ENCODE results near the gene NKAIN2. TPM values are rescaled to one million over a fixed set of nuclear protein-coding genes. Genes with fewer than 3 reads are reported as not detected.
"Not testable (repeated sequence)": the region's sequence is repeated elsewhere in the genome, so short reads cannot be mapped to it uniquely, and the experiment has no call there.

Gene NKAIN2
- total RNA-seq, 2 experiments from 2014 or later = not detected

GRCh38 chr6:123972600-123973294 is 169.1 kb downstream of the NKAIN2 start:
- Mint-ChIP-seq H3K9me3 (ENCODE audit: low read depth) (no peaks in the 10 kb centered on the region), H3K27me3 (no peaks in the 10 kb centered on the region), H3K27ac (no peak overlapping the region), H3K36me3 (no peaks in the 10 kb centered on the region), H3K4me1 (no peaks in the 10 kb centered on the region), H3K4me3 (no peak overlapping the region)
- no peak for ATAC-seq
- DNase-seq = no peak
- CTCF ChIA-PET = no interaction called here

GRCh38 chr6:123980311-123980710 is 176.6 kb downstream of the NKAIN2 start:
- CTCF ChIA-PET = no interaction called here
- ATAC-seq = no peak
- H3K9me3 Mint-ChIP-seq (ENCODE audit: low read depth) = peaks cover 2% of the 10 kb centered on the region

DNA sequence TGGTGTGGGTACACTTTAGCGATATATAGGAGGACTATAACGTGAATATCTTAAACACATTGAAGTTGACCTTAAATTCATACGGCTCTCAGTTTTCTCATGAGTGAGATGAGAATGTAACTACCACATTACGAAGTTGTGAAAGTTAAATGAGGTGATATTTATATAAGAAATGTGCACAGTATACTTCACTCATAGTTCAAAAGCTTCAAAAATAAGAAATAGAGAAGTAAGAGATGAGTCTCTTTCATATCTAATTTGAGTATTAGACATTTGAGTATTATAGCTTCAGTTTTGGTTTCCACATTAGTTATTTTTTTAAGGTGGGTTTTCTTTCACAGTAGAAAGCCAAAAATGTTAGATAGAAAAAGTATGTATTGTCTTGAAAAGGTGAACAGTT is 183.3 kb downstream of the NKAIN2 start:
- Mint-ChIP-seq H3K27me3 (no peaks in the 10 kb centered on the region), H3K36me3 (no peaks in the 10 kb centered on the region), H3K4me1 (no peaks in the 10 kb centered on the region), H3K4me3 (no peak overlapping the region), H3K27ac (no peak overlapping the region), H3K9me3 (ENCODE audit: low read depth) (no peaks in the 10 kb centered on the region)
- no peak for DNase-seq
- CTCF ChIA-PET = no interaction called here
- ATAC-seq = no peak

More at GRCh38 chr6:123980311-123980710, 176.6 kb downstream of the NKAIN2 start:
- no peaks in the 10 kb centered on the region for H3K4me1 Mint-ChIP-seq
- H3K27ac Mint-ChIP-seq = no peak overlapping the region
- H3K4me3 Mint-ChIP-seq = no peak overlapping the region
- DNase-seq = no peak
- H3K36me3 Mint-ChIP-seq = no peaks in the 10 kb centered on the region
- no peaks in the 10 kb centered on the region for H3K27me3 Mint-ChIP-seq

- CTCF ChIA-PET, H3K4me3 Mint-ChIP-seq: not testable (repeated sequence)
These were observed 186.3 kb downstream of the NKAIN2 start for GRCh38 chr6:123989918-123990317.

DNA sequence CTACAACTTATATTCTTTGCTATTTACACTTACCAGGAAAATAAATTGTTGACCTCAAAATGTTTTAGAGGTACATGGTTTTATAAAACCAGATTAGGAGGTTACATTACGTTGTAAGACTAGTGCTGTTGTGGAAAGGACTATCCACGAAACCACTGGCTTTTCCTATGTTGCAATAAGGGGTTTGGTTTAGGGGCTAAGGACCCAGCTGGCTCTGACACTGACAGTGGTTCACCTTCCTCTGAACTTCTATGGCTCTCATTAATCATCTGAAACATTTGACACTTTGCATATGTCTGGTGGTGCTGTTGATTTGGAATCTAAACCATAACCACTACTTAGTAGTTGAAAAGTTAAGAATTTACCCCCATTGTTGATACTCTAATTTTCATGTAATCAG is 186.7 kb downstream of the NKAIN2 start:
- Mint-ChIP-seq H3K4me3 (no peak overlapping the region), H3K27me3 (no peaks in the 10 kb centered on the region), H3K36me3 (no peaks in the 10 kb centered on the region)

More at GRCh38 chr6:123989918-123990317, 186.3 kb downstream of the NKAIN2 start:
- H3K27me3 Mint-ChIP-seq; H3K36me3 Mint-ChIP-seq; H3K4me1 Mint-ChIP-seq; H3K9me3 Mint-ChIP-seq (ENCODE audit: low read depth); ATAC-seq; DNase-seq; H3K27ac Mint-ChIP-seq: not testable (repeated sequence)

DNA sequence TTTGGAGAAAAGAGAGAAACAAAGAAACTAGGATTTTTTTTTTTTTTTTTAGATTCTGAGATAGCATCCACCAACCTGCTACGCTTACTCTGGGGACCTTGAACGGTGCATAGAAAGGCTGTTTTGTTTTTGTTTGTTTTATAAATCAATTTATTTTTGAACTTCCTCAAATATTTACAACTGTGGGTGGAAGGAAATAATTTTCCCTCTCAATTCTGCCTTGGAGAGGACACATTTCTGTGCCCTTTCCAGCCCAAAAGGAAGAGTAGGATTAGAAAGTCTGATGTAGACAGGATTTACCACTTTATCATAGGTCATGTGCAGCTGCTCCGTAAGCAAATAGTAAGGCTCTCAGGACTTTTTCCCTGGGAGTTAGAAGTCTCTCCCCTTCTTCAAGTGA is 190.5 kb downstream of the NKAIN2 start:
- H3K27me3 Mint-ChIP-seq = no peaks in the 10 kb centered on the region
- H3K36me3 Mint-ChIP-seq = no peaks in the 10 kb centered on the region
- H3K9me3 Mint-ChIP-seq (ENCODE audit: low read depth) = no peaks in the 10 kb centered on the region
- no peak overlapping the region for H3K4me3 Mint-ChIP-seq
- CTCF ChIA-PET = no interaction called here
- H3K27ac Mint-ChIP-seq = no peak overlapping the region
- H3K4me1 Mint-ChIP-seq = no peaks in the 10 kb centered on the region
- DNase-seq (no peak), ATAC-seq (no peak)

More for the DNA sequence above, 186.7 kb downstream of the NKAIN2 start:
- no peaks in the 10 kb centered on the region for H3K4me1 Mint-ChIP-seq
- H3K27ac Mint-ChIP-seq = no peak overlapping the region
- H3K9me3 Mint-ChIP-seq (ENCODE audit: low read depth) = no peaks in the 10 kb centered on the region
- DNase-seq (no peak), ATAC-seq (no peak)
- CTCF ChIA-PET = no interaction called here

GRCh38 chr6:123994891-123995635 is 191.4 kb downstream of the NKAIN2 start:
- ATAC-seq (no peak), DNase-seq (no peak)
- Mint-ChIP-seq H3K4me1 (no peaks in the 10 kb centered on the region), H3K36me3 (no peaks in the 10 kb centered on the region), H3K4me3 (no peak overlapping the region), H3K9me3 (ENCODE audit: low read depth) (no peaks in the 10 kb centered on the region), H3K27me3 (no peaks in the 10 kb centered on the region), H3K27ac (no peak overlapping the region)
- CTCF ChIA-PET = no interaction called here

GRCh38 chr6:123997223-123997622 is 193.6 kb downstream of the NKAIN2 start:
- DNase-seq = no peak
- Mint-ChIP-seq H3K4me1 (no peaks in the 10 kb centered on the region), H3K9me3 (ENCODE audit: low read depth) (peaks cover under 1% of the 10 kb centered on the region), H3K36me3 (no peaks in the 10 kb centered on the region), H3K4me3 (no peak overlapping the region), H3K27ac (no peak overlapping the region), H3K27me3 (no peaks in the 10 kb centered on the region)
- no peak for ATAC-seq
- CTCF ChIA-PET = no interaction called here

- CTCF ChIA-PET = no interaction called here
- no peak for DNase-seq
- Mint-ChIP-seq H3K27ac (no peak overlapping the region), H3K4me3 (no peak overlapping the region), H3K9me3 (ENCODE audit: low read depth) (peaks cover 3% of the 10 kb centered on the region), H3K36me3 (no peaks in the 10 kb centered on the region), H3K4me1 (no peaks in the 10 kb centered on the region), H3K27me3 (no peaks in the 10 kb centered on the region)
- ATAC-seq = no peak
These were observed 198.9 kb downstream of the NKAIN2 start for GRCh38 chr6:124002377-124003081.

DNA sequence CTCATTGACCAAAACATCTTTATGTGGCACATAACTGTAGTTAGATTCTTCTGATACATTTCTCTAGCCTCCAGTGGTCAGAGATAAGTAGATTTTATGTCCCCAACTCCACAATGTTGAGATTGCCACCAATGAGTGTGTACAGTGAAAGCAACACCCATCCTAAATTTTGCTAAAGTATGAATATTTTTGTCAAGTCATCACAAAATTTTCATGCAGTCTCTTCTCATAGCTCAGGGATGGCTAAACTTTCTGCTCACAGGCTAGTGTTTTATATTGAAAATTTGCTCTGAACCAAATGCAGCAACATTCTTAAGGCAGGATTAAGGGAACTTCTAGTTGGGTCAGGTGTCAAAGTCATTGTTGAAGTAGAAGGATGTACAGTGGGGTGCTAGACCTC is 203.6 kb downstream of the NKAIN2 start:
- H3K9me3 Mint-ChIP-seq (ENCODE audit: low read depth) = peaks cover 4% of the 10 kb centered on the region
- no peak overlapping the region for H3K27ac Mint-ChIP-seq
- CTCF ChIA-PET = no interaction called here
- no peak for ATAC-seq
- no peaks in the 10 kb centered on the region for H3K27me3 Mint-ChIP-seq
- H3K36me3 Mint-ChIP-seq = no peaks in the 10 kb centered on the region
- no peak for DNase-seq
- no peaks in the 10 kb centered on the region for H3K4me1 Mint-ChIP-seq
- H3K4me3 Mint-ChIP-seq = no peak overlapping the region

DNA sequence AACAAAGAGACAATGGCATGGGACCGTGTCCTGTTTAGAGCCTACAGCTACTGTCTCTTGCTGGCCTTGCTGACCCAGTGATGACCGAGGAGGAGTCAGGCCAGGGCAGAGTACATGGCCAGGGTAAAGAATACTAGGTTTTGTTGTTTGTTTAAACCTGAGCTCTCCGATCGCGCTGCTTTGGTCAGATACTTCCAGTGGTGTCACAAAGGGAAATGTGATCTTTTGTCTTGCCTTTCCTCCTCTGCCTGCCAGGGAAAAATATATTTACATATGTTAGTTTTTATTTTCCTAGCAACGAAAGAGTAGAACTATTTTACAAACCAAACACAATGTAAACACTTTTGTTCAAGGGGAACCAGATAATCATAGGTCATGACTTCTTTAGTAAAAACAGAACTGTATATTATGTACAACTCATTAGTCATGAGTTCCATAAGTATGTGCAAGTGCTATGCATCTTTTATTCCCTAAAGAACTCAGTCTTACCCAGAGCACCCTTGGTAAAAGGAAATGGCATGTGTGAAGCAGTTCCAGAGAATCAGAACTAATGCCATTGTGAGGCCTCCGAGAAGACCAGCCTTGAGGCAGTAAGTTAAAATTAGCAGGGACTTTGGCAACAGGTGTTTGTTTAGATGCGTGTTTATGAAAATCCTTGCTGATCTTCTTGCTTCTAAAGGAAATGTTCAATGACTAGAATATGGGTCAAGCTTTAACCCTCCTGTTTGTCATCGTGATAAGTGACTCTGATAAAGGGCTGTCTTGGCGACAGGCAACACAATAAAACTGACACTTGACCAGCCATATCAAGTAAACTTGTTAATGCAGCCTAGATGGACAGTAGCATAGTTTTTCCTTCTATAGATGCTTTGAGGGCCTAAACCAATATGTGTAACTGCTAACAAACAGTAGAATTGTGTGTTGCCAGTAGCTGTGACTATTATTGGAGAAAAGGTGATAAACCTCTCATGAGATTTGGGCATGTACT is 204.6 kb downstream of the NKAIN2 start:
- ATAC-seq = no peak
- no peak overlapping the region for H3K27ac Mint-ChIP-seq
- H3K4me3 Mint-ChIP-seq = no peak overlapping the region
- no peak for DNase-seq
- H3K9me3 Mint-ChIP-seq (ENCODE audit: low read depth) = peaks cover 2% of the 10 kb centered on the region
- no peaks in the 10 kb centered on the region for H3K27me3 Mint-ChIP-seq
- CTCF ChIA-PET = no interaction called here
- no peaks in the 10 kb centered on the region for H3K36me3 Mint-ChIP-seq
- no peaks in the 10 kb centered on the region for H3K4me1 Mint-ChIP-seq

DNA sequence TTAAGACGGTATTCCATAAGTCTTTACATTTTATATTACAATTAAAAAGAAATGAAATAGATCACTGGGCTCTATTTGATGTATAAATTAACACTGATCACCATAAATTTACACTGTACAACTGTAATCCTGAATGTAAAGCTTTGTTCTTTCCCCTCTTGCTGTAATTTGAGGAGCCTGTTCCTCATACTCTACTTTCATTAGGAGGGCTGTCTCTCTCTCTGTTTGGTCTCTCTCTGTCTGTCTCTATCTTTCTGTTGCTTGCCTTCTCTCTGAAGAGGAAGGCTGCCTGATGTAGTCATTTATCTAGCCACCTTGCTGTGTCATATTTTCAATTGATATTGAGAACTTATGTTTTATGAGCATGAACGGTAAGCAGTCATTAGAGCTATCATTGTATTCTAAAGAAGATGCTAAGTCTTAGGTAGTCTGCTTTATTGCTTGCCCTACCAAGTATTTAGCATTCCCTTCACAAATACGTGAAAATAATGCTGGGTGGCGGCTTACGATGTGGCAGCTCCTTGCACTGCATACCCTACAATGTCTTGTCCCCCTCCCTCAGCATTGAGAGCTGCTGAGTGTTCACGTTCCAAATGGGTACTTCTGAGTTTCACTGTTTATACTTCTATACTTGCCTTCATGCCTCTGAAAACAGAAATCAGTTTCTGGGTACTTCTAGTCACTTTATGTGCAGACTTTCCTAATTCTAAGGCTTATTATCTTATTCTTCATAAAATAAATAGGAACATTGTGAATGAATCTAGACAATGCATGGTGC is 205.5 kb downstream of the NKAIN2 start:
- H3K9me3 Mint-ChIP-seq (ENCODE audit: low read depth) = peaks cover 2% of the 10 kb centered on the region
- H3K36me3 Mint-ChIP-seq = no peaks in the 10 kb centered on the region
- H3K4me1 Mint-ChIP-seq = no peaks in the 10 kb centered on the region
- H3K27me3 Mint-ChIP-seq = no peaks in the 10 kb centered on the region
- H3K27ac Mint-ChIP-seq = no peak overlapping the region
- CTCF ChIA-PET = no interaction called here
- no peak for ATAC-seq
- DNase-seq = no peak
- no peak overlapping the region for H3K4me3 Mint-ChIP-seq
